GM03348 (cell line): ENCODE results near the gene HMCES.
"Not testable (repeated sequence)": the region's sequence is repeated elsewhere in the genome, so short reads cannot be mapped to it uniquely, and the experiment has no call there.

Experiments
- DNase-seq: peaks from one replicate; pipeline ENCODE4 v3.0.0; 2012; ENCODE audit warnings: low spot score

The HMCES gene

GRCh38 chr3:129348734-129349133 is 70.1 kb downstream of the HMCES start:
- no peak for DNase-seq

GRCh38 chr3:129349169-129349568 is 70.5 kb downstream of the HMCES start:
- not testable (repeated sequence) for DNase-seq

- no peak for DNase-seq
Measured at GRCh38 chr3:129349791-129350190, 71.1 kb downstream of the HMCES start.

- DNase-seq: no peak
Measured at GRCh38 chr3:129352045-129352444, 73.4 kb downstream of the HMCES start.

- no peak for DNase-seq
Measured at GRCh38 chr3:129352650-129353588, 74.2 kb downstream of the HMCES start.

- no peak for DNase-seq
Measured at GRCh38 chr3:129353589-129353941, 74.9 kb downstream of the HMCES start.
